Activated CD4-positive, alpha-beta T cell treated with anti-CD3 and anti-CD28 coated beads, Interleukin-2, amount 50 U/mL, for 1 hour (primary cell): ENCODE results near the gene NEDD4.
"Not testable (repeated sequence)": the region's sequence is repeated elsewhere in the genome, so short reads cannot be mapped to it uniquely, and the experiment has no call there.

ENCODE experiments used
- DNase-seq: peaks from one replicate; pipeline ENCODE4 v3.0.0-alpha.2; 2020

Gene NEDD4

DNA sequence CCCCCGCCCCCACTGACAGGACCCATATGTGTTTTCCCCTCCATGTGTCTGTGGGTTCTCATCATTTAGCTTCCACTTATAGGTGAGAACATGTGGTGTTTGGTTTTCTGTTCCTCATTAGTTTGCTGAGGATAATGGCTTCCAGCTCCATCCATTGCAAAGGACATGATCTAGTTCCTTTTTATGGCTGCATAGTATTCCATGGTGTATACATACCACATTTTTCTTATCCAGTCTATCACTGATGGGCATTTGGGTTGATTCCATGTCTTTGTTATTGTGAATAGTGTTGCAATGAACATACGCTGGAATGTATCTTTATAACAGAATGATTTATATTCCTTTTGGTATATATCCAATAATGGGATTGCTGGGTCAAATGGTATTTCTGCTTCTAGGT lies 171.7 kb downstream of the NEDD4 start:
- not testable (repeated sequence) for DNase-seq

GRCh38 chr15:55820043-55820442 lies 173.4 kb downstream of the NEDD4 start:
- DNase-seq = no peak

- DNase-seq = no peak
These were observed 173.9 kb downstream of the NEDD4 start for GRCh38 chr15:55819397-55820034.

- DNase-seq = no peak
These were observed 177.4 kb downstream of the NEDD4 start for GRCh38 chr15:55816017-55816416.

DNA sequence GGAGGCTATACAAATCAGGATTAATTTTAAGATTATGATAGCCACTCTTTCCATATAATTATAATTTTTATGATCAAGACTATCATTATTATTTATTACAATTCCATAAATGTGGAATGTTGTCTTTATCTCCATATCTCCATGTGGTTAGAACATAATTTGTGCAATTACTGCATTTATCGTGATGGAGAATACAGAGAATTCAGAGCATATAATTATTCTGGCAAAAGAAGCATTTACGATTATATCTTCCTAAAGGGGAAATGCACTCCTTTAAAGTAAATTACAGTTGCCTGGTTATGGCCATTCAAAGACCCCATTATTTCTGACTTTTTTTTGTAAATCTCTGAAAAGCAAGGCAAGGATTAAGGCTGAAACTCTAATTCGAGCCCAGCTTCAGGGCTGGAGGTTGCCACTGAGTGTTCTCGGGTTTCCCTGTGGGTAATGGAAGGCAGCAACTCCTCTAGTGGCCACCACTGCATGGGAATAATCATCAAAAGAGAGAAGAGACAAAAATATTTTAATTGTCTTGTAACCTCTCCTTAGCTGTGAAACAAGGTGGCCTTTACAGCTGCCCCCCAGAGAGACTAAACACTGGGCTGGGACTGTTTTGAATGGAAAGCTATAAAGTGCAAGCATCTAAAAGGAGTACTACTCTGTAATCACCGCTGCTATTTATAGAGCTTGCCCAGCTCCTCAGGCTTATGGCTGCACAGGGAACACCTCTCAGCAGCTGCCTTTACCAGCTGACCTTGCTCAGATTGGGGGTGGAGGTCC lies 190.6 kb downstream of the NEDD4 start:
- no peak for DNase-seq

DNA sequence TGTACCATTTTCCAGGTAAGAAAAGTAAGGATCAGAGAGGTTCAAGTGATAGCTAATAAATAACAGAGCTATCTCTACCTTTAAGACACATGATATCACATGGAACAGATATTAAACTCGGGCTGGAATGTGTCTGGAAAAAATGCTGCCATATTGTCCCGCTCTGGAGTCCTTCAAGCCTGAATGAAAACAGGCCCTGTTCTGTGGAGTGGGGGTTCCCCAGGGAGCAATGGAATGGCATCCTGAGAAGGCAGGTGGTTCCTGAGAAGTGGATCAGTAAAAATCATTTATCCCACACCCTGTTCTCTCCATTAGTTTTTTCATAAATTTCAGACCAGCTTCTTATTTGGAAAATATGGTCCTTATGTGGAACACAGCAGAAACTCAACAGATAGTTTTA lies 193.2 kb downstream of the NEDD4 start:
- DNase-seq = no peak

- DNase-seq = no peak
These were observed 193.9 kb downstream of the NEDD4 start for GRCh38 chr15:55799291-55800212.

- no peak for DNase-seq
These were observed 197.0 kb downstream of the NEDD4 start for GRCh38 chr15:55796321-55796965.

GRCh38 chr15:55795031-55795430 lies 198.4 kb downstream of the NEDD4 start:
- DNase-seq = no peak

- no peak for DNase-seq
These were observed 201.6 kb downstream of the NEDD4 start for GRCh38 chr15:55791551-55792400.

- peak; percentile 38 for DNase-seq
These were observed 204.2 kb downstream of the NEDD4 start for GRCh38 chr15:55789066-55789660.

- DNase-seq = no peak
These were observed 207.1 kb downstream of the NEDD4 start for GRCh38 chr15:55786341-55786740.

DNA sequence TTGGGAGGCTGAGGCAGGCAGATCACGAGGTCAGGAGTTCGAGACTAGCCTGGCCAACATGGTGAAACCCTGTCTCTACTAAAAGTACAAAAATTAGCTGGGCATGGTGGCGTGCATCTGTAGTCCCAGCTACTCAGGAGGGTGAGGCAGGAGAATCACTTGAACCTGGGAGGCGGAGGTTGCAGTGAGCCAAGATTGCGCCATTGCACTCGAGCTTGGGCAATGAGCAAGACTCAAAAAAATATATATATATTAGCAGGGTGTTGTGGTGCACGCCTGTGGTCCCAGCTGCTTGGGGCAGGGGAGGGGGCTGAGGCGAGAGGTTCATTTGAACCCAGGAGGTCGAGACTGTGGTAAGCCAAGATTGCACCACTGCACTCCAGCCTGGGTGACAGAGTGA lies 207.8 kb downstream of the NEDD4 start:
- not testable (repeated sequence) for DNase-seq

DNA sequence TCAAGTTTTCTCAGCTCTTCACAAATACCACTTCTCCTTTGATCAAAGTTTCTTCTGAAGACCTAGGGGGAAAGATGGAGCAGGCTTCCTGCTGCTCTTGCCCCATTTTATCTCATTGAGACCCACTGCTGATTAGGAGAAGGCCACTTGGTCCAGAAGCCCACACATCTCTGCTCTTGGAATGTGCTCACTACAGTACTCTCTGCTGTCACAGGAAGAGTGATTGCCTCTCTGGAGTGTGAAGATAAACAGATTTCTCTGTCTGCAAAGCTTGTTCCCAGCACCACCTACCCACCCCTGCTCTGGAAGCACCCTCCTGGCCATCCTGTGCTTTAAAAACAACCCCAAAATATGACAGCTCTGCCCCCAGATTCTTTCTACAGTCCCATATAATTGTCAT lies 209.1 kb downstream of the NEDD4 start:
- DNase-seq = no peak

DNA sequence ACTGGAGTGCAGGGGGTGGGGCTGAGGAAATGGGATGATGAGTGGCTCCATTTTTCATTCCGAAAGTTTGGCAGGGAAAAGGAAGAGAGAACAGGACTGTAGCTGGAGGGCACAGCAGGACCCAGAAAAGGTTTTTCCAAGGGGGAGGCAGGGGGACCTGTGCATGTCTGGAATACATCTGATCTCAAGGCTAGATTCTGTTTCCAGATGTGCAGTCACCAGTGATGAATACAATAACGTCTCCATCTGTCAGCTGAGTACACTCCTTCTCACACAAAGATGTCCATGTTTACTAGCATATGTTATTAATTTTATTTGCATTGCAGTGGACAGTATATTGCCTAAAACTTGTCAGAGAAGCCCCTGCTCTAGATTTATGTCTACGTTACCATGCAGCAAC lies 210.5 kb downstream of the NEDD4 start:
- DNase-seq = no peak

- no peak for DNase-seq
These were observed 213.1 kb downstream of the NEDD4 start for GRCh38 chr15:55780292-55780691.

DNA sequence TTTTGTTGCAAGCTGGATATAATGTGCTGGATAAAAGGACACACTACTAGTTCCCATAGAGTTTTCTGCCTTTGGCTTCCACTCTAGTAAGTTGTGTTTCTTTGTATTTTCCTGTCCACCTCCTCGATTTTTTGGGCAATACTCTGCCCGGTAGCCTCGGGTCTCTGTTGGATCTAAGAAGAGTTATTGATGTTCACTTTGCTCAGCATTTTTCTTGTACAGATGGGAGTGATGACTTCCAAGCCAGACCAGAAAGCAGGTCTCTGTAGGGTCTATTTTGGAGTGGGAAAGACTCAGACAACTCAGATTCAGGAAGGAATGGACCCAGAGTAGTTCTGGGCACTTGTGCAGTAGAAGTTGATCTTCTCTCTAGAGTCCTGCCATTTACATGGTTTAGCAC lies 214.5 kb downstream of the NEDD4 start:
- no peak for DNase-seq
